NCI-H82 treated with DMSO at 0.1 percent for 48 hours (cell line): Measurements from ENCODE around the gene UNKL.

Experiments used
- DNase-seq: peaks from one replicate; lab custom pipeline; 2025; ENCODE audit not compliant: unreplicated experiment; lab: John Stamatoyannopoulos, UW

UNKL gene

DNA sequence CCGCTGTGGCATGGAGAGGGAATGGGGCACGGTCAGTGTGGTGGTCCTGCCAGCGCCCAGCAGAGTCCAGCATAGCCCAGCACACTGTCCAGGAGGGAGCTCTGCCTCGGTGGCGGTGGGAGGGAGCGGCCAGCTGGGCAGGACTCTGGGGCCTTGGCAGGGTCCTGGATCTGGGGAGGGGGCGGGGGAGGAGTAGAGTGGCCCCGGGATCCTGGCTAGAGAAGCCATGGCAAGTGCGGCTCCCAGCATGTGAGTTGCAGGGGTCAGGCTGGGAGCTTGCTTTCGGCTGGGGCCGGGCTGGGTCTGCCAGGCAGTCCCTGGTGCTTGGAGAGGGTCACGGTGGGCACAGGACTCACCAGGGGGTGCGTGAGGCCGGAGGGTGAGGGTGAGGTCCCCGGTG is 58.9 kb downstream of the UNKL start:
- no peak for DNase-seq

DNA sequence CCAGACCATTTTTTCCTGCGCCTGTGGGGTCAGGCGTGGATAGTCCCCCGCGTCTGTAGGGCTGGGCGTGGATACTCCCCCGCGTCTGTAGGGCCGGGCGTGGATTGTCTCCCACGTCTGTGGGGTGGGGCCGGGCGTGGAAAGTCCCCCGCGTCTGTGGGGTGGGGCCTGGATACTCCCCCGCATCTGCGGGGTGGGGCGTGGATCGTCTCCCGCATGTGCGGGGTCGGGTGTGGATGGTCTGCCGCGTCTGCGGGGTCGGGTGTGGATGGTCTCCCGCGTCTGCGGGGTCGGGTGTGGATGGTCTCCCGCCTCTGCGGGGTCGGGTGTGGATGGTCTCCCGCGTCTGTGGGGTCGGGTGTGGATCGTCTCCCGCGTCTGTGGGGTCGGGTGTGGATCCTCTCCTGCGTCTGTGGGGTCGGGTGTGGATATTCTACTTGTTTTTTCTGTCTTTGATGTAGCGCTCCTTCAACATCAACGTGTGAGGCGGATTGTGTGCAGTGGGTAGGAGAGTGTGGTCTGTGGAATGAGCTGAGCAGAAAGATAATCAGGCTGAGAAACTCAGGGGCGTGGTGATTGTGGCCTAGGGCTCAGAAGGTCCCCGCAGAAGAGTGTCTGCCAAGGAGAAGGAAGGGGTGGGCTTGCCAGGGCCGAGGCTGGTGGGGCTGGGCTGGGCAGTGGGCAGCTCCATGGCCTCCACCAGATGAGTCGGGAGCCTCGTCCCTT is 59.5 kb downstream of the UNKL start:
- DNase-seq = no peak

DNA sequence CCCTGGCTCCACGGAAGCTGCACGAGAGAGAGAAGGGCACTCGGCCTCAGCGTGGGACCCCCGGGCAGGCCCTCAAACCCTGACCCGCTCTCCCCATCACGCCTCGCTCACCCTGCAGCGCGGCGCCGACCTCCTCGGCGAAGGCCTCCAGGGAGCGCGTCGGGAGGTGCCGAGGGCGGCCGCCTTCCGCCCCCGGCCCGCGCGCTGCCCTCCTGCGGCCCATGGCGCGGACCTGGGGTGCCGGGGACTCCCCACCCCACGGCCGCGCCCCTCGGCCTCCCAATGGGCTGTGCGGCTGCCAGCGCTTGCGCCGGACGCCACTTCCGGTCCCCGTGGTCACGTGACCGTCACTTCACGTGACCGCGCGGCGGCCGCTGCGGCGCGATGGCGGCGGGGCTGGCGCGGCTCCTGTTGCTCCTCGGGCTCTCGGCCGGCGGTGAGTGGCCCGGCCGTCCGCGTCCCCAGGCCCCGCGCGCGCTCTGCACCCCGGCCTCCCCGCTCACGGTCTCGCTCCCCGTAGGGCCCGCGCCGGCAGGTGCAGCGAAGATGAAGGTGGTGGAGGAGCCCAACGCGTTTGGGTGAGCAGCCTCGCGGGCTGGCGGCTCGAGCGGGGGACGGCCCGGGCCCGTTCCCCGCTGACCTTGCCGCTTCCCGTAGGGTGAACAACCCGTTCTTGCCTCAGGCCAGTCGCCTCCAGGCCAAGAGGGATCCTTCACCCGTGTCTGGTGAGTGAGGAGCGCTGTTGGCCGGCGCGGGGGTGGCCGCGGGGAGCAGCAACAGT is 62.7 kb downstream of the UNKL start, which contains the start of the genes GNPTG and TSR3:
Gene GNPTG (plus strand): TSS at position 350 of the 781 bp plus-strand sequence. CDS start 35 bp downstream, at position 385.
Gene TSR3 (minus strand): TSS at position 297 of the 781 bp plus-strand sequence. CDS start 74 bp downstream, at position 223.
- peak; percentile 2 for DNase-seq

DNA sequence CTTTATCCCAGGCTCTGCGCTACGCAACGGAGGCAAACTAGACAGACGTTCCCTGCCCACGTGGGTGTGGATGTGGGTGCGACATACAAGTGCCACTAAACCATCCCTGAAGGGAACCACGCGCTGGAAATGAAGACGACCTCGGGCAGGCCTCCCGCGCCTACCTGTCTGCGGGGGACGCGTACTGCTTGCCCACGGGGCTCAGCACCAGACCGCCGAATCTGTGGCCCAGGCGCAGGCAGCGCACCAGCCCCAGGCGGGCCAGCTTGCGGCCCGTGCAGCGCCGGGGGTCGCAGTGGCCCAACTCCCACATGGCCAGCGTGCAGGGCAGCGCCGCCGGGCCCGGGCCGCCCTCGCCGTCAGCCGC is 63.3 kb downstream of the UNKL start:
- DNase-seq = no peak

DNA sequence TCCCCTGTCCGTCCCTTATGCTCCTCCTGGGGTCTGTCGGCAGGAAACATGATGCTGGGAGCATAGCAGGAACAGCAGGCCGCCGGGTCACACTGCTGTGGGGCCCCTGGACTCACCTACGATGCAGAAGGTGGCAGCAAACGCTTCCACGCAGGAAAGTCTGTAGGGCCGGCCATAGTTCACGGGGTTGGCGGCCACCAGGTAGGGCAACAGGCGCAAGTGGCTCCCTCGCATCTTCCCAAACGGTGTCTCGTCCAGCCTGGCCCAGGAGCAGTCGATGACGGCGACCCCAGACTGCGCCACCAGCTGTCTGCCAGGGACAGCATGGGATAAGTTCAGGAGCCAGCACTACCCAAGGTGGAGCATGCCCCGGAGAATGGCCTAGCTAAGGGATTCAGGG is 63.8 kb downstream of the UNKL start:
- no peak for DNase-seq

DNA sequence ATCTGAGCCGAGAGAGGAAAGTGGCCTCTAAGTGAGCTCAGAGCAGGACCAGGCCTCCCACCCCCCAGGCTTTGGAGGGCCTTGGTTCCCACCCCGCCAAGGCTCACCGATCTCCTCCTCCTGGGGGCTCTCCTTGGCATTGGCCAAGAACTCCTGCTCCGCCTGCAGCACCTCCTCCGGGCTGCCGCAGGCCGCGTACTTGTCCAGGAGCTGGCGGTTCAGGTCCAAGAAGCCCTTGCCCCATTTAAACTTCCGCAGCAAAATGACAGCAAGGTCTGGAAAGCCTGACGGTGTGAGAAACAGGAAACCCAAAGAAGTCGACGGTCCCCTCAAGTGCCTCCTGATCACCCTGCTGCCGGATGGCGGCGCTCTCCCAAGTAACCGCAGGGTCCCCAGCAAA is 64.6 kb downstream of the UNKL start:
- no peak for DNase-seq

DNA sequence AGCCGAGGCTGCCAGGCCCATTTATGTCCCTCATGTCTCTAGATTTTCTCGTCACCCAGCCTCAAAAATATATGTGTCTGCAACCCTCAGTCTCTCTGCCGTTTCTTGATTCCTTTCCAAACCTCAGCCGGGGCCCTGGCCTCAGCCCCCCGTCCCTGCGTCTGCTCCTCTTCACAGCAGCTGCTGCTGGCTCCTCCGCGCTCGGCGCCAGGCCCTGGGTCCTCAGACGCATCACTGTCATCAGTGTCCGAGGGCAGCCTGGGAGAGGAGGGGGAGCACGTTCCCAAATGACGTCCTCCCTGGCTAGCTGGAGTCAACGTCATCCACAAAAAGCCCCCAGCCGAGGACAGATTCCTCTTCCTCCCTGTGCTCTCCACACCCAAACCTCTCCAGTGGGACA is 65.2 kb downstream of the UNKL start:
- no peak for DNase-seq

DNA sequence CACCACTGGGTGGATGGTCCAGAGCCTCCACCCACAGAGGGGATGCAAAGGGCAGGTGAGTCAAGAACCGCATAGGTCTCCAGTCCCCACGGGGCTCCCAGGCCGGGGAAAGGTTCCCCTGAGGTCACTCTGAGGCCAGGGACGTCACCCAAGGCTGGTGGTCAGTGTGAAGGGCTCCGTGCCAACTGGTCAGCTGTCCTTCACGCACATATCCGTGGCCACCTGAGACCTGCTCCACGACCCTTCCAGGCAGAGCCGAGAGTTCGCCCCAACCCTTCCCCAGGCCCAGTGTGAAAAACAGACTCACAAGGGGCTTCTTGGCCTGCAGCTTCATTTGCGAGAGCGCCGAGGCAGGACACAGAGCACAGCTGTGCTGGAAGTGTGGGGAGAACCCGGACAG is 65.6 kb downstream of the UNKL start:
- DNase-seq = no peak

DNA sequence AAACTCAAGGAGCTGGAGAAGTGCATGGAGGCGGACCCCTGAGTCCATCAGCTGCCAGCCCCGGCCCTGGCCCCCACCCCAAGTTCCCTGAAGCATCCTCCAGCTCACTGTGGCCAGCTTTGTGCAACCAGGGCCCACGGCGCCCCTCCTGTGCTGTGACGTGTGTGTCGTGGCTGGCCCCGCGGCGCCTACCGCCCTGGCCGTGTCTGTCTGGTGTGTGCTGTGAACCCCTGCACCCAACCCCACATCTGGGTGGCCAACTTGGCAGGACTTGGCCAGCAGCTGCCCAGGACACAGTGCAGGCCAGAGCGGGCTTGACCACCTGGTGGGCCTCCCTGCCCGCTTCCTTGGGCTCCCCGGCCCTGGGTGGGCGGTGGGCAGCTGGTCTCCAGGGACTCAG is 66.1 kb downstream of the UNKL start:
- no peak for DNase-seq

DNA sequence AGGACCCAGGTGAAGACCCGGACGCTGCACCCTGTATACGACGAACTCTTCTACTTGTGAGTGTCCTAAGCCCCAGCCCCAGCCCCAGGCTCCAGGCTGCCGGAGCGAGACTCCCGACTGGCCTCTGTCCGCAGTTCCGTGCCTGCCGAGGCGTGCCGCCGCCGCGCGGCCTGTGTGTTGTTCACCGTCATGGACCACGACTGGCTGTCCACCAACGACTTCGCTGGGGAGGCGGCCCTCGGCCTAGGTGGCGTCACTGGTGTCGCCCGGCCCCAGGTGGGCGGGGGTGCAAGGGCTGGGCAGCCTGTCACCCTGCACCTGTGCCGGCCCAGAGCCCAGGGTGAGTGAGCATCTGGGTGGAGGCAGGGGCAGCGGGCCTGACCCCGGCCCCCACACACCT is 66.5 kb downstream of the UNKL start:
- no peak for DNase-seq

DNA sequence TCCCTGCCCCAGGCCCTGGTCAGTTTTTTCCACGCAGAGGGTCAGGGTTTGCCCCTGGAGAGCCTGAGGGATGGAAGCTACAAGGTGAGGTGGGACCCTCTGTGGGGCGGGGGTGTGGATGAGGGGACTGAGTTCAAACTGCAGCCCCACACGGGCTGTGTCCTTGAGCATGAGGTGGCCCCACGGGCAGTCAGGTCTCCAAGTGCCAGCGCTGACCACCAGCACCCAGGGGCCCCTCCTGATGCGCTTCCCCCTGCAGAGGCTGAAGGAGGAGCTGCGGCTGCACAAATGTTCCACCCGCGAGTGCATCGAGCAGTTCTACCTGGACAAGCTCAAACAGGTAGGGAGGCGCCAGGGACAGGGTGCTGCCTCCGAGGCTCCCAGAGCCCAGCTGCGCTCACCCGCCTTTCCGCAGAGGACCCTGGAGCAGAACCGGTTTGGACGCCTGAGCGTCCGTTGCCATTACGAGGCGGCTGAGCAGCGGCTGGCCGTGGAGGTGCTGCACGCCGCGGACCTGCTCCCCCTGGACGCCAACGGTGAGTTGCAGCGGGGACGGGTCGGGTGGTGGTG is 67.1 kb downstream of the UNKL start:
- no peak for DNase-seq

DNA sequence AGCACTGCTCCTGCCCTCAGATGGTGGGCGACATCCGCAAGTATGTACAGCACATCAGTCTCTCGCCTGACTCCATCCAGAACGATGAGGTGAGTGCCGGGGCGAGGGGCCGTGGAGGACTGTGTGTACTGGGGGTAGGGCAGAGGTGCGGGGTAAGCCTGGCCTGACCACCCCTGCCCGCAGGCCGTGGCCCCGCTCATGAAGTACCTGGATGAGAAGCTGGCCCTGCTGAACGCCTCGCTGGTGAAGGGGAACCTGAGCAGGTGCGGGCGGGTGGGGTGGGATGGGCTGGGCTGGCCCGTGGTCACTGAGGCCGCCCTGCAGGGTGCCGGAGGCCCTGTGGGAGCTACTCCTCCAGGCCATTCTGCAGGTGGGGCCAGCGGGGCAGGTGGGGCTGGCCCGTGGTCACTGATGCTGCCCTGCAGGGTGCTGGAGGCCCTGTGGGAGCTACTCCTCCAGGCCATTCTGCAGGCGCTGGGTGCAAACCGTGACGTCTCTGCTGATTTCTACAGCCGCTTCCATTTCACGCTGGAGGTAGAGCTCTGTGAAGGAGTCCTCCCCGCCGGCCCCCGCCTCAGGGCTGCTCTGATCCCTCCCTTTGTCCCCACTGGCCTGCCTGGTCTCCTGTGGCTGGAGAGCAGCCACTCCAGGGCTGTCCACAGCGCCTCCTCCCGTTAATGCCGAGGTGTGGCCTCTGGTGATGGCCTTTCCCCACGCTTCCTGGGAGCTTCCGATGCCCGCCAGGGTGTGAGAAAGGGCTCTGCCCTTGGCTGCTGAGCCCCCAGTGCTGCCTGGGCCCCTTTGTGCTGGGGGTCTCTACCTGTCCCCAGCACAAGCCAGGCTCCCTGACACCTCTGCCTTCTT is 67.8 kb downstream of the UNKL start:
- no peak for DNase-seq

DNA sequence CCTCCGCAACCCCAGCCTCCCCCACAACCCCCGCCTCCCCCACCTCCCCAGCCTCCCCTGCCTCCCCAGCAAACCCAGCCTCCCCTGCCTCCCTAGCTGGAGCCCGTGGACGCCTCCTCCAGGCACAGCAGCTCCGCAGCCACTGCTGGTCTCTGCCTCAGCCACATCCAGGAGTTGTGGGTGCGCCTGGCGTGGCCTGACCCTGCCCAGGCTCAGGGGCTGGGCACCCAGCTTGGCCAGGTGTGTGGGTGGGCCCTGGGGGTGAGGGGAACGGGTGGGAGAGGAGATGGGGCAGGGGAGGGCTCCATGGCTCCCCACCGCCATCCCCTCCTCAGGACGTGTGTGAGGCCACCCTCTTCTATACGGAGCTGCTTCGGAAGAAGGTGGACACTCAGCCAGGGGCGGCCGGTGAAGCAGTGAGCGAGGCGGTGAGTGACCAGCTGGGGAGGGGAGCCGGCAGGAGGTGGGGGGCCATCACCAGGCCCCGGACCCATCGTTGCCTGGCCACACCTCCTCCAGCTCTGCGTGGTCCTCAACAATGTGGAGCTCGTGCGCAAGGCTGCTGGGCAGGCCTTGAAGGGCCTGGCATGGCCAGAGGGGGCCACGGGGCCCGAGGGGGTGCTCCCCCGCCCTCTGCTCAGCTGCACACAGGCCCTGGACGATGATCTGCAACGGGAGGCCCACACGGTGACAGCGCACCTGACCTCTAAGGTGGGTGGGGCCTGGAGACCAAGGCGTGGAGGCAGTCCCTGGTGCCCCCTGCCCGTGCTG is 68.7 kb downstream of the UNKL start:
- DNase-seq = no peak

DNA sequence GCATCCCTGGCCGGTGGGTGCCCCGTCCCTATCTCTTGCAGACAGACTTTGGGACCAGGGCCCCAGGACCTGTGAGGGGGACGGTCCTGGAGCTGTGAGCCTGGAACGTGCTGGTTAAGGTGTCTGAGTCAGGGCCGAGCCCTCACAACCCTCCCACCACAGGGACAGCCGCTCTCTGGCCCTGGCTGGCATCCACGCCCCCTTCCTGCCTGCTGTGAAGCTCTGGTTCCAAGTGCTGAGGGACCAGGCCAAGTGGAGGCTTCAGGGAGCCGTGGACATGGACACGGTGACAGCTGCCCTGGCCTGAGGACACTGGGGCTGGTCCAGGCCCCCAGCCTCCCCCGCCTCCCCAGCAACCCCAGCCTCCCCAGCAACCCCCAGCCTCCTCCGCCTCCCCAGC is 69.4 kb downstream of the UNKL start:
- no peak for DNase-seq

DNA sequence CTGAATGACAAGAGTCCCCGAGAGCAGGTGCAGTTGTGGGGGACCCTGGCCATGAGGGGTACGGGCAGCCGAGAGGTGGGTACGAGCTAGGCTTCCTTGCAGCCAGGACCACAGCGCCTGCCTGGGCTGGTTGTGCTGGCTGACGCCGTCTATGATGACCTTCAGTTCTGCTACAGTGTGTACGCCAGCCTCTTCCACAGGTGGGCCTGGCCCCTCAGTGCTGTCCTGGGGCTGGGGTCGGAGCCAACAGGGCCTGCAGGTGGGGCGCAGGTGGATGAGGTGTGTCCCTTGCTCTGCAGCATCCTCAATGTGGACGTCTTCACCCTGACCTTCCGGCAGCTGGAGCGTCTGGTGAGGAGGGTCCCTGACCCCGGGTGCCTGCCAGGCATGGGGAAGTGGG is 70.0 kb downstream of the UNKL start:
- DNase-seq = no peak

DNA sequence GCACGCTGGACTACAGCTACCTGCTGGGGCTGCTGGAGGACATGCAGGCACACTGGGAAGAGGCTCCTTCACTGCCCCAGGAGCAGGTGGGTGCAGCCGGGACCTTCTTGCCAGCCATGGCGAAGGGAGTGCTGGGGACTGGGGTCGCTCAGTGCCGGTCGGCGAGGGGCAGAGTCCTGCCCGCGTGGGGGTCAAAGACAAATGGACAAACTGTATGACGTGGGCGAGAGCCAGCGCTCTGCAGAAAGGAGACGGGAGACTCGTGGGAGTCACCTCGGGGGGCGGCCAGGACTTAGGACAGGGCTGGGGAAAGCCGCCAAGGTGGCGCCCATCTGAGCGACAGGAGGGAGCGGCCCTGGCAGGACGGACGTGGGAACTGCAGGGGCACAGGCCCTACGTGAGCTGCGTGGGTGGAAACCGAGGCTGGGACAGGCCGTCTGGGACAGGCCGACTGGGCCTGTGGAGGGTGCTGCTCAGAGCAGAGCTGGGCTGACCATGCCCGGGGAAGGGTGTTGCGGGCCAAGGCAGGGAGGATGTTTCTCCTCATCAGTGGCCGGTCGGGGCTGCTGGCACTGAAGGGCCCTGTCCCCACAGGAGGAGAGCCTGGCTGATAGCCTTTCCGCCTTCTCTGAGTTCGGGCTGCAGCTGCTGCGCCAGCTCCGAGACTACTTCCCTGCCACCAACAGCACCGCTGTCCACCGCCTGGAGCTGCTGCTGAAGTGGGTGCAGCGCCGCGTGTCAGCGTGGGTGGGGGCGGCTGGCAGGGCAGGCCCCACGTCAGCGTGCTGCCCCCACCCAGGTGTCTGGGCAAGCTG is 70.9 kb downstream of the UNKL start:
- DNase-seq = no peak

DNA sequence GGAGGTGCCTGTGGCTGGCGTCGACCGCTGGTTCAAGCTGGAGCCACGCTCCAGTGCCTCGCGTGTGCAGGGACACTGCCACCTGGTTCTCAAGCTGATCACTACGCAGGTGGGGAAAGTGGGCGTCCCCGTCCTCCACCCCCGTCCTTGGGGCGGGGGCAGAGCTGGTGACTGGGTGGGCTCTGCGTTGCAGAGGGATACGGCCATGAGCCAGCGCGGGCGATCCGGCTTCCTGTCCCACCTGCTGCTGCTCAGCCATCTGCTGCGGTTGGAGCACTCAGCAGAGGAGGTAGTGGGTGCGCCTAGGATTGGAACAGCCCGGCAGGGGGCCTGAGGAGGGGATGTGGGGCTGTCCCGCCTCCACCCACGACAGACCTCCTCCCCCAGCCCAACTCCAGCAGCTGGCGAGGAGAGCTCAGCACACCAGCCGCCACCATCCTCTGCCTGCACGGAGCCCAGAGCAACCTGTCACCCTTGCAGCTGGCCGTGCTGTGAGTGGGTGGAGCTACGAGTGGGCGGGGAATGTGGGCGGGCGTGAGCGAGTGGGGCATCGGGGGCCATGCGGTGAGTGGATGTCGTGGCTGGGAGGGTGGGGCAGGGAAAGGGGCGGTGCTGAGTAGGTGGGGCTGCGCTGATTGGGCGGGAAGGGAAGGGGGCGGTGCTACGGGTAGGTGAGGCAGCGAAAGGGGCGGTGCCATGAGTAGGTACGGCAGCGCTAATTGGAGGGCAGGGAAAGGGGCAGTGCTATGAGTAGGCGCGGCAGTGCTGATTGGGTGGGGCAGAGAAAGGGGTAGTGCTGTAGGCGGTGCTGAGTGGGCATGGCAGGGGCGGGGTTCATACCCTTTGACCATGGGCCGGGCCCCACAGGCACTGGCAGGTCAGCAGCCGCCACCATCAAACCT is 71.7 kb downstream of the UNKL start:
- DNase-seq = peak; percentile 98
